MM.1S (cell line): Measurements from ENCODE around the gene ADAMTSL1.

Experiments
- DNase-seq: peaks from one replicate; pipeline ENCODE4 v3.0.0-alpha.2; 2015
- H2AFZ ChIP-seq: fragments of 300-600 bp; sonication (generic); 2 replicates; pipeline ENCODE4 v1.6.0; 2016; ENCODE audit warnings: antibody characterized with exemption, low read length
- H3F3A ChIP-seq: fragments of 300-600 bp; sonication (generic); 2 replicates; pipeline ENCODE4 v1.6.1; 2016; ENCODE audit warnings: mild to moderate bottlenecking, antibody characterized with exemption, low read length, moderate library complexity, mixed read lengths; ENCODE audit not compliant: insufficient read depth
- H3K27ac ChIP-seq: fragments of 300-600 bp; sonication (generic); 2 replicates; pipeline ENCODE4 v1.5.1; 2016; ENCODE audit warnings: mild to moderate bottlenecking, low read length
- H3K27me3 ChIP-seq: fragments of 300-600 bp; sonication (generic); replicated peaks from 2 replicates; pipeline ENCODE4 v1.6.0; 2016; ENCODE audit warnings: low read length; ENCODE audit not compliant: insufficient read depth
- H3K36me3 ChIP-seq: fragments of 300-600 bp; sonication (generic); replicated peaks from 2 replicates; pipeline ENCODE4 v1.6.1; 2016; ENCODE audit warnings: mild to moderate bottlenecking, low read length, mixed read lengths; ENCODE audit not compliant: insufficient read depth
- H3K4me1 ChIP-seq: fragments of 300-600 bp; sonication (generic); 2 replicates; pipeline ENCODE4 v1.6.1; 2016; ENCODE audit warnings: low read length, mixed read lengths
- H3K4me2 ChIP-seq: fragments of 300-600 bp; sonication (generic); 2 replicates; pipeline ENCODE4 v1.6.0; 2016; ENCODE audit warnings: low read depth, low read length
- H3K4me3 ChIP-seq: fragments of 300-600 bp; sonication (generic); 2 replicates; pipeline ENCODE4 v1.5.1; 2016; ENCODE audit warnings: low read length, mixed read lengths
- H3K79me2 ChIP-seq: fragments of 300-600 bp; sonication (generic); 2 replicates; pipeline ENCODE4 v1.6.1; 2016; ENCODE audit warnings: mixed run types, low read length, mixed read lengths
- H3K9ac ChIP-seq: fragments of 300-600 bp; sonication (generic); 2 replicates; pipeline ENCODE4 v1.6.1; 2016; ENCODE audit warnings: low read length, mixed read lengths
- H3K9me2 ChIP-seq: fragments of 300-600 bp; sonication (generic); replicated peaks from 2 replicates; pipeline ENCODE4 v1.6.1; 2016; ENCODE audit warnings: mild to moderate bottlenecking, low read length, mixed read lengths; ENCODE audit not compliant: insufficient read depth
- H3K9me3 ChIP-seq: fragments of 300-600 bp; sonication (generic); replicated peaks from 2 replicates; pipeline ENCODE4 v1.6.1; 2016; ENCODE audit warnings: mild to moderate bottlenecking, low read length, mixed read lengths; ENCODE audit not compliant: insufficient read depth
- H4K20me1 ChIP-seq: fragments of 300-600 bp; sonication (generic); 2 replicates; pipeline ENCODE4 v1.6.1; 2016; ENCODE audit warnings: mild to moderate bottlenecking, low read length, moderate library complexity, mixed read lengths; ENCODE audit not compliant: insufficient read depth
- EZH2 ChIP-seq: fragments of 300-600 bp; sonication (generic); optimal IDR thresholded peaks from 2 replicates; pipeline ENCODE3; 2017; ENCODE audit warnings: low read depth, mild to moderate bottlenecking, antibody characterized with exemption, low read length, mixed read lengths
- EZH2phosphoT487 ChIP-seq: fragments of 300-600 bp; sonication (generic); IDR thresholded peaks from 2 replicates; pipeline ENCODE4 v1.6.1; 2018; ENCODE audit warnings: antibody characterized with exemption, low read length
- TF ChIP-seq, protein P1 (sequence below): fragments of 300-600 bp; sonication (generic); IDR thresholded peaks from 2 replicates; pipeline ENCODE4 v1.5.1; 2016; ENCODE audit warnings: antibody characterized with exemption, low read length, mixed read lengths

The ADAMTSL1 gene

DNA sequence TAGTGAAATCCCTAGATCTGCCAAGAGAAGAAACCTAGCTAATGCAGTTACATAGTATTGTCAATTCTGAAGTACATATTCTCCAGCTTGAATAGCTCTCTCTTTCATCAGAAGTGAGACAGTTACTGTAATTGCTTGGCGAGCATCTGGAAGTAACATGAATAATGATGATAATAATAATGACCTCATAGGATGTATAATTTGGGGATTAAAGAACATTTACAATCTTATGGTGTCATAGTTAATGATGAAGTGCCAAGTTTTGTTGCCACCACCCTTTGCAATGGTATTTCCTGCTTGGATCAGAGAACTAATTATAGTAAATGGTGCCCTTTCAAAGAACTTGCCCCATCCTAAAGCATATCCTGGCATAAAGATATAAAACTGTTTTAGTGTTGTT lies 201.4 kb downstream of the ADAMTSL1 start:
- Histone ChIP-seq H3K9me3 (no peaks in the 10 kb centered on the region), H3K79me2 (no peaks in the 10 kb centered on the region), H2AFZ (no peak overlapping the region), H3K9ac (no peak overlapping the region), H3K9me2 (no peaks in the 10 kb centered on the region), H3F3A (no peaks in the 10 kb centered on the region), H3K4me1 (no peaks in the 10 kb centered on the region), H3K4me3 (no peak overlapping the region), H3K36me3 (no peaks in the 10 kb centered on the region), H3K4me2 (no peak overlapping the region), H3K27ac (no peak overlapping the region), H3K27me3 (no peaks in the 10 kb centered on the region), H4K20me1 (no peaks in the 10 kb centered on the region)
- TF ChIP-seq EZH2phosphoT487: no peak
- TF ChIP-seq EZH2: no peak
- TF ChIP-seq, protein P1, sequence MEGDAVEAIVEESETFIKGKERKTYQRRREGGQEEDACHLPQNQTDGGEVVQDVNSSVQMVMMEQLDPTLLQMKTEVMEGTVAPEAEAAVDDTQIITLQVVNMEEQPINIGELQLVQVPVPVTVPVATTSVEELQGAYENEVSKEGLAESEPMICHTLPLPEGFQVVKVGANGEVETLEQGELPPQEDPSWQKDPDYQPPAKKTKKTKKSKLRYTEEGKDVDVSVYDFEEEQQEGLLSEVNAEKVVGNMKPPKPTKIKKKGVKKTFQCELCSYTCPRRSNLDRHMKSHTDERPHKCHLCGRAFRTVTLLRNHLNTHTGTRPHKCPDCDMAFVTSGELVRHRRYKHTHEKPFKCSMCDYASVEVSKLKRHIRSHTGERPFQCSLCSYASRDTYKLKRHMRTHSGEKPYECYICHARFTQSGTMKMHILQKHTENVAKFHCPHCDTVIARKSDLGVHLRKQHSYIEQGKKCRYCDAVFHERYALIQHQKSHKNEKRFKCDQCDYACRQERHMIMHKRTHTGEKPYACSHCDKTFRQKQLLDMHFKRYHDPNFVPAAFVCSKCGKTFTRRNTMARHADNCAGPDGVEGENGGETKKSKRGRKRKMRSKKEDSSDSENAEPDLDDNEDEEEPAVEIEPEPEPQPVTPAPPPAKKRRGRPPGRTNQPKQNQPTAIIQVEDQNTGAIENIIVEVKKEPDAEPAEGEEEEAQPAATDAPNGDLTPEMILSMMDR: no peak
- no peak for DNase-seq

DNA sequence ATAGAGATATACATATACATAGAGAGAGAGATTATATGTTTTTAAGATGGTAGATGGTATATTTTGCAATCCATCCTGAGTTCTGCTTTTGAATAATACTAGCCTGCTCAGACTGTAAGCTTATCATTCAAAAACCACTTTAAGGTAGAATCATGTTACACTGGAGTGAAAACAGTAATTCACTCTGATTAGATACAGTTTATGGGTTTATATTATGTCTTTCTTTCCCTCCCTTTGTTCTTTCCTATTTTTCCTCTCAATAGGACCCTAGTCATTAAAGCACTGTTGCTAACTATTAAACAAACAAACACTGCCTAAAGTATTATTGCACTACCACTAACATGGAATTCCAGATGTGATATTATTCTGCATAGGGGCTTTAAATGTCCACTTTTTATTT lies 202.0 kb downstream of the ADAMTSL1 start:
- no peaks in the 10 kb centered on the region for H3F3A ChIP-seq
- H3K9ac ChIP-seq: no peak overlapping the region
- H3K79me2 ChIP-seq: no peaks in the 10 kb centered on the region
- no peaks in the 10 kb centered on the region for H3K36me3 ChIP-seq
- H3K9me3 ChIP-seq: no peaks in the 10 kb centered on the region
- H3K27ac ChIP-seq: no peak overlapping the region
- TF ChIP-seq, protein P1: no peak
- TF ChIP-seq EZH2 (no peak), EZH2phosphoT487 (no peak)
- no peak overlapping the region for H2AFZ ChIP-seq
- no peaks in the 10 kb centered on the region for H3K9me2 ChIP-seq
- H3K4me3 ChIP-seq: no peak overlapping the region
- H3K4me1 ChIP-seq: no peaks in the 10 kb centered on the region
- H4K20me1 ChIP-seq: no peaks in the 10 kb centered on the region
- no peak for DNase-seq
- no peaks in the 10 kb centered on the region for H3K27me3 ChIP-seq
- H3K4me2 ChIP-seq: no peak overlapping the region

DNA sequence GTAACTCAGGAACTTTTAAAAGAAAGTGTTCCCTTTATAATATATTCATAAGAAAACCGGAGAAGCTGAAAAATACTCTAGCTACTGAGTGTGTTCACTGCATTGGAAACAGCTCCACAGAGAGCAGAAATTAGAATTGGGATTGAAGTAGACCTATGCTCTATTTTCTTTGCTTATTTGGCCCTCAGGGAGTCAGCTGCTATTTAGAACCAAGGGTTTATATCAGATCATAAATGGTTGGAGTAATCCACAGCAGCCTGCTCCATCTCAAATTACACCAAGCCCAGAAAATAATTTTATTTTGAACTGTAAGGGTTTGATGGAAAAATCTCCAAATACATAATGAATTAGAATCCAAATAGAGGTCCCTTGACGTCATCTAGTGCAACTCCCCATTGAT lies 202.6 kb downstream of the ADAMTSL1 start:
- Histone ChIP-seq H4K20me1 (no peaks in the 10 kb centered on the region), H3K9me3 (no peaks in the 10 kb centered on the region), H3K4me2 (no peak overlapping the region), H3K9me2 (no peaks in the 10 kb centered on the region), H3K27ac (no peak overlapping the region), H3K4me1 (no peaks in the 10 kb centered on the region), H3K36me3 (no peaks in the 10 kb centered on the region), H3K9ac (no peak overlapping the region), H2AFZ (no peak overlapping the region), H3F3A (no peaks in the 10 kb centered on the region), H3K79me2 (no peaks in the 10 kb centered on the region), H3K27me3 (no peaks in the 10 kb centered on the region), H3K4me3 (no peak overlapping the region)
- TF ChIP-seq EZH2 (no peak), EZH2phosphoT487 (no peak)
- TF ChIP-seq, protein P1: no peak
- DNase-seq: no peak
